ENCODE data around the gene TMIGD3. TPM values are rescaled to one million over a fixed set of nuclear protein-coding genes. Genes with fewer than 3 reads are reported as not detected.

The TMIGD3 gene
- total and polyA plus RNA-seq, 7 donors: 1.9 to 29.8 (median 5.8) TPM

- Histone ChIP-seq H3K27ac (no peak overlapping the region), H3K4me1 (peaks cover 0 to 16% (median 0%) of the 10 kb centered on the region in 4 donors), H3K27me3 (no peaks in the 10 kb centered on the region), H3K9me3 (no peaks in the 10 kb centered on the region), H3K36me3 (peaks cover 16 to 79% (median 28%) of the 10 kb centered on the region in 4 donors), H3K4me3 (no peak overlapping the region)
- no peak for DNase-seq
- intact Hi-C loops (cut with DNase I): no loop called here
- 94 to 95% methylated on average over 2 of the region's 2 CpGs for WGBS, 2 donors
- TF ChIP-seq POLR2AphosphoS5 (IDR thresholded peaks at IDR 0.05) (no peak), EP300 (IDR thresholded peaks at IDR 0.05) (no peak)
Observed at GRCh38 chr1:111465754-111466153, 37.7 kb downstream of the TMIGD3 start.

GRCh38 chr1:111463029-111463683, 40.3 kb downstream of the TMIGD3 start:
- intact Hi-C loops (cut with DNase I): no loop called here
- no peak for DNase-seq
- 67 to 70% methylated on average over 4 of the region's 4 CpGs for WGBS, 2 donors
- peak in 1 of 4 donors; percentile 23 for TF ChIP-seq POLR2AphosphoS5 (IDR thresholded peaks at IDR 0.05)
- TF ChIP-seq POLR2A (IDR thresholded peaks at IDR 0.05): no peak
- TF ChIP-seq CTCF (IDR thresholded peaks at IDR 0.05): no peak
- no peak for TF ChIP-seq EP300 (IDR thresholded peaks at IDR 0.05)
- peaks cover 0 to 16% (median 0%) of the 10 kb centered on the region in 4 donors for H3K4me1 ChIP-seq
- no peaks in the 10 kb centered on the region for H3K27me3 ChIP-seq
- peak overlapping the region in 3 of 4 donors; percentile 22 to 47 (median 42) for H3K27ac ChIP-seq
- H3K9me3 ChIP-seq: no peaks in the 10 kb centered on the region
- peaks cover 6 to 79% (median 28%) of the 10 kb centered on the region in 4 donors for H3K36me3 ChIP-seq
- no peak overlapping the region for H3K4me3 ChIP-seq

GRCh38 chr1:111462370-111463028, 40.9 kb downstream of the TMIGD3 start:
- no peaks in the 10 kb centered on the region for H3K27me3 ChIP-seq
- TF ChIP-seq EP300 (IDR thresholded peaks at IDR 0.05): no peak
- TF ChIP-seq POLR2AphosphoS5 (IDR thresholded peaks at IDR 0.05): no peak
- no peak for TF ChIP-seq POLR2A (IDR thresholded peaks at IDR 0.05)
- TF ChIP-seq CTCF (IDR thresholded peaks at IDR 0.05): no peak
- intact Hi-C loops (cut with DNase I): no loop called here
- WGBS, 2 donors: 83 to 85% methylated on average over 4 of the region's 4 CpGs
- peak overlapping the region in 3 of 4 donors; percentile 22 to 47 (median 42) for H3K27ac ChIP-seq
- no peak overlapping the region for H3K4me3 ChIP-seq
- peaks cover 6 to 79% (median 29%) of the 10 kb centered on the region in 4 donors for H3K36me3 ChIP-seq
- no peak for DNase-seq
- no peaks in the 10 kb centered on the region for H3K9me3 ChIP-seq
- H3K4me1 ChIP-seq: peaks cover 0 to 16% (median 0%) of the 10 kb centered on the region in 4 donors

- intact Hi-C loops (cut with DNase I): no loop called here
- Histone ChIP-seq H3K4me3 (no peak overlapping the region), H3K36me3 (peaks cover 6 to 79% (median 33%) of the 10 kb centered on the region in 4 donors)
Observed at GRCh38 chr1:111461765-111462164, 41.7 kb downstream of the TMIGD3 start.

More at GRCh38 chr1:111461765-111462164, 41.7 kb downstream of the TMIGD3 start:
- Histone ChIP-seq H3K9me3 (no peaks in the 10 kb centered on the region), H3K4me1 (peaks cover 0 to 16% (median 0%) of the 10 kb centered on the region in 4 donors), H3K27ac (no peak overlapping the region), H3K27me3 (no peaks in the 10 kb centered on the region)
- DNase-seq: no peak
- 94 to 96% methylated on average over 6 of the region's 6 CpGs for WGBS, 2 donors
- TF ChIP-seq CTCF (IDR thresholded peaks at IDR 0.05): no peak
- no peak for TF ChIP-seq POLR2AphosphoS5 (IDR thresholded peaks at IDR 0.05)
- no peak for TF ChIP-seq EP300 (IDR thresholded peaks at IDR 0.05)
- no peak for TF ChIP-seq POLR2A (IDR thresholded peaks at IDR 0.05)

All from sigmoid colon (tissue), 7 donors.